Panc1 (cell line): ENCODE results near the gene NME3. TPM values are rescaled to one million over a fixed set of nuclear protein-coding genes. Genes with fewer than 3 reads are reported as not detected.

Experiments
- ATAC-seq: fragments of 200-7000 bp; cut with Tn5 transposase; 2 replicates; pipeline ENCODE4 v1.9.1; 2020; ENCODE audit warnings: mild to moderate bottlenecking, moderate library complexity
- BruUV-seq: library from RNA; stranded (reverse); fragments of 400-500 nt; replicated peaks from 2 replicates; lab custom pipeline; 2021; lab: Mats Ljungman, UMichigan
- CTCF ChIA-PET: fragments of 300-600 bp; sonication (Branson Sonifier 250); formaldehyde crosslinking; loops from one replicate; lab custom pipeline; 2022; ENCODE audit warnings: antibody characterized with exemption; lab: Charles Lee
- POLR2A ChIA-PET: fragments of 300-600 bp; sonication (Branson Sonifier 250); formaldehyde crosslinking; loops from one replicate; lab custom pipeline; 2022; ENCODE audit warnings: antibody characterized with exemption; lab: Charles Lee
- DNase-seq: peaks from one replicate; pipeline ENCODE4 v3.0.0-alpha.2; 2010; ENCODE audit warnings: low read depth, low spot score
- H3K27ac ChIP-seq: 2 replicates; pipeline ENCODE4 v1.5.1; 2011; ENCODE audit warnings: mild to moderate bottlenecking, low read length, inconsistent platforms
- H3K27me3 ChIP-seq: fragments of 200-500 bp; sonication (Bioruptor generic); 2 replicates; pipeline ENCODE4 v1.6.0; 2014; ENCODE audit warnings: low read length, inconsistent platforms; ENCODE audit not compliant: control insufficient read depth, insufficient read depth
- H3K36me3 ChIP-seq: fragments of 200-500 bp; sonication (Bioruptor generic); 2 replicates; pipeline ENCODE4 v1.5.1; 2014; ENCODE audit warnings: inconsistent platforms, mild to moderate bottlenecking, low read length, moderate library complexity; ENCODE audit not compliant: control insufficient read depth, insufficient read depth
- H3K4me1 ChIP-seq: 2 replicates; pipeline ENCODE4 v1.5.1; 2011; ENCODE audit warnings: inconsistent platforms, mild to moderate bottlenecking, low read length, moderate library complexity; ENCODE audit not compliant: control insufficient read depth, insufficient read depth
- H3K4me3 ChIP-seq, 2 experiments: 2 replicates each; pipeline ENCODE4 v1.5.1; 2011 to 2012; ENCODE audit warnings: low read depth in 2 of 2, low read length in 2 of 2, mild to moderate bottlenecking in 2 of 2, inconsistent platforms in 1 of 2, moderate library complexity in 1 of 2
- H3K9me3 ChIP-seq: fragments of 200-500 bp; sonication (Bioruptor generic); 2 replicates; pipeline ENCODE4 v1.5.1; 2014; ENCODE audit warnings: low read depth, mild to moderate bottlenecking, inconsistent platforms, low read length, moderate library complexity; ENCODE audit not compliant: control insufficient read depth, insufficient read depth
- POLR2AphosphoS5 ChIP-seq: IDR thresholded peaks from 2 replicates; pipeline ENCODE4 v1.6.1; 2012; ENCODE audit warnings: mild to moderate bottlenecking, low read depth, low read length, moderate library complexity
- SIN3A ChIP-seq: IDR thresholded peaks from 2 replicates; pipeline ENCODE4 v1.6.1; 2012; ENCODE audit warnings: low read depth, mild to moderate bottlenecking, low read length, moderate library complexity, borderline replicate concordance; ENCODE audit not compliant: insufficient read depth
- TCF7L2 ChIP-seq: IDR thresholded peaks from 2 replicates; pipeline ENCODE4 v1.6.1; 2011; ENCODE audit warnings: mild to moderate bottlenecking, low read depth, low read length, inconsistent platforms
- in situ Hi-C: cut with HindIII; loops from 2 replicates; pipeline ENCODE4 v1.10.0; 2016; ENCODE audit warnings: low sequenced_read_pairs, low pct_unique_long_range_greater_than_20kb
- intact Hi-C: fragments of 100-400 bp; cut with micrococcal nuclease; formaldehyde crosslinking; loops from one replicate; pipeline ENCODE4 v1.10.0; 2022; ENCODE audit not compliant: unreplicated experiment
- total RNA-seq: library from RNA; stranded (reverse); gene quantifications from one replicate; pipeline ENCODE4 v1.2.1, GENCODE V29; 2021; ENCODE audit not compliant: unreplicated experiment
- TF ChIP-seq, protein P1 (sequence below), 2 experiments: IDR thresholded peaks; 2 replicates each; pipeline ENCODE4 v1.6.1; 2011 to 2012; ENCODE audit warnings: low read depth in 2 of 2, control low read depth in 1 of 2, low read length in 1 of 2, mild to moderate bottlenecking in 1 of 2, moderate library complexity in 1 of 2; ENCODE audit not compliant: insufficient read depth in 1 of 2
- TF ChIP-seq, protein P2 (sequence below): fragments of 450-650 bp; IDR thresholded peaks from 2 replicates; pipeline ENCODE4 v1.5.1; 2017; ENCODE audit warnings: mild to moderate bottlenecking

NME3 gene
- total RNA-seq, 1 experiment from 2014 or later = 117 TPM

DNA sequence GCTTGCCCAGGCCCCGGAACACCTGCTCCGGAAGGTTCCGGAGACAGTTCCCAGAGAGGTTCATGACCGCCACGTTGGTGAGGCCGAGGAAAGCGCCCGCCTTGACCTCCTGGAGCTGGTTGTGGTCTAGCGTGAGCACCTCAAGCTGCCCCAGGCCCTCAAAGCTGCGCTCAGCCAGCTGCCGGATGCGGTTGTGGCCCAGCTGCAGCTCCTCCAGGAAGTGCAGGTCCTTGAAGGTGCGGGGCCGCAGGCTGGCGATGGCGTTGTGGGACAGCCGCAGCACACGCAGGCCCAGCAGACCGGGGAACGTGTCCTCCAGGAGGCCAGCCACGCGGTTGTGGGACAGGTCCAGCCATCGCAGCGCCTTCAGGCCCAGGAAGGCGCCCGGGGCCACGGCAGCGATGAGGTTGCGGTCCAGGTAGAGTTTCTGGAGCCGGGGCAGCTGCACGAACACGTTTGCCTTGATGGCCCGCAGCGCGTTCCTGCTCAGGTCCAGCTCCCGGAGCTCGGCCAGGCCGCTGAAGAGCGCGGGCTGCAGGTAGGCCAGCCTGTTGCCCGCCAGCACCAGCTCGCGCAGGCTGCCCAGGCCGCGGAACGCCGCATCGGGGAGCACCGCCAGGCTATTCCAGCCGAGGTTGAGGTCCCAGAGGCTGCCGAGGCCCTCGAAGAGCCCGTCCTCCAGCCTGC lies 20.1 kb upstream of the NME3 start:
- Histone ChIP-seq H3K9me3 (no peaks in the 10 kb centered on the region), H3K36me3 (no peaks in the 10 kb centered on the region), H3K27ac (no peak overlapping the region), H3K4me3 (no peak overlapping the region), H3K27me3 (no peaks in the 10 kb centered on the region), H3K4me1 (peaks cover 3% of the 10 kb centered on the region; the same call in 1 of the 2 replicates)
- BruUV-seq = no TSS peak
- in situ Hi-C loops = no loop called here
- DNase-seq = no peak
- no peak for ATAC-seq
- CTCF ChIA-PET = no interaction called here
- POLR2A ChIA-PET = no interaction called here
- intact Hi-C loops = no loop called here
- TF ChIP-seq TCF7L2 = no peak
- TF ChIP-seq, protein P1, sequence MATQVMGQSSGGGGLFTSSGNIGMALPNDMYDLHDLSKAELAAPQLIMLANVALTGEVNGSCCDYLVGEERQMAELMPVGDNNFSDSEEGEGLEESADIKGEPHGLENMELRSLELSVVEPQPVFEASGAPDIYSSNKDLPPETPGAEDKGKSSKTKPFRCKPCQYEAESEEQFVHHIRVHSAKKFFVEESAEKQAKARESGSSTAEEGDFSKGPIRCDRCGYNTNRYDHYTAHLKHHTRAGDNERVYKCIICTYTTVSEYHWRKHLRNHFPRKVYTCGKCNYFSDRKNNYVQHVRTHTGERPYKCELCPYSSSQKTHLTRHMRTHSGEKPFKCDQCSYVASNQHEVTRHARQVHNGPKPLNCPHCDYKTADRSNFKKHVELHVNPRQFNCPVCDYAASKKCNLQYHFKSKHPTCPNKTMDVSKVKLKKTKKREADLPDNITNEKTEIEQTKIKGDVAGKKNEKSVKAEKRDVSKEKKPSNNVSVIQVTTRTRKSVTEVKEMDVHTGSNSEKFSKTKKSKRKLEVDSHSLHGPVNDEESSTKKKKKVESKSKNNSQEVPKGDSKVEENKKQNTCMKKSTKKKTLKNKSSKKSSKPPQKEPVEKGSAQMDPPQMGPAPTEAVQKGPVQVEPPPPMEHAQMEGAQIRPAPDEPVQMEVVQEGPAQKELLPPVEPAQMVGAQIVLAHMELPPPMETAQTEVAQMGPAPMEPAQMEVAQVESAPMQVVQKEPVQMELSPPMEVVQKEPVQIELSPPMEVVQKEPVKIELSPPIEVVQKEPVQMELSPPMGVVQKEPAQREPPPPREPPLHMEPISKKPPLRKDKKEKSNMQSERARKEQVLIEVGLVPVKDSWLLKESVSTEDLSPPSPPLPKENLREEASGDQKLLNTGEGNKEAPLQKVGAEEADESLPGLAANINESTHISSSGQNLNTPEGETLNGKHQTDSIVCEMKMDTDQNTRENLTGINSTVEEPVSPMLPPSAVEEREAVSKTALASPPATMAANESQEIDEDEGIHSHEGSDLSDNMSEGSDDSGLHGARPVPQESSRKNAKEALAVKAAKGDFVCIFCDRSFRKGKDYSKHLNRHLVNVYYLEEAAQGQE (IDR thresholded peaks at IDR 0.05; ENCODE audit: insufficient read depth in 1 of 2, low read depth in 2 of 2, low read length in 1 of 2) = no peak
- TF ChIP-seq POLR2AphosphoS5 = no peak
- no peak for TF ChIP-seq SIN3A
- TF ChIP-seq, protein P2, sequence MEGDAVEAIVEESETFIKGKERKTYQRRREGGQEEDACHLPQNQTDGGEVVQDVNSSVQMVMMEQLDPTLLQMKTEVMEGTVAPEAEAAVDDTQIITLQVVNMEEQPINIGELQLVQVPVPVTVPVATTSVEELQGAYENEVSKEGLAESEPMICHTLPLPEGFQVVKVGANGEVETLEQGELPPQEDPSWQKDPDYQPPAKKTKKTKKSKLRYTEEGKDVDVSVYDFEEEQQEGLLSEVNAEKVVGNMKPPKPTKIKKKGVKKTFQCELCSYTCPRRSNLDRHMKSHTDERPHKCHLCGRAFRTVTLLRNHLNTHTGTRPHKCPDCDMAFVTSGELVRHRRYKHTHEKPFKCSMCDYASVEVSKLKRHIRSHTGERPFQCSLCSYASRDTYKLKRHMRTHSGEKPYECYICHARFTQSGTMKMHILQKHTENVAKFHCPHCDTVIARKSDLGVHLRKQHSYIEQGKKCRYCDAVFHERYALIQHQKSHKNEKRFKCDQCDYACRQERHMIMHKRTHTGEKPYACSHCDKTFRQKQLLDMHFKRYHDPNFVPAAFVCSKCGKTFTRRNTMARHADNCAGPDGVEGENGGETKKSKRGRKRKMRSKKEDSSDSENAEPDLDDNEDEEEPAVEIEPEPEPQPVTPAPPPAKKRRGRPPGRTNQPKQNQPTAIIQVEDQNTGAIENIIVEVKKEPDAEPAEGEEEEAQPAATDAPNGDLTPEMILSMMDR = no peak

DNA sequence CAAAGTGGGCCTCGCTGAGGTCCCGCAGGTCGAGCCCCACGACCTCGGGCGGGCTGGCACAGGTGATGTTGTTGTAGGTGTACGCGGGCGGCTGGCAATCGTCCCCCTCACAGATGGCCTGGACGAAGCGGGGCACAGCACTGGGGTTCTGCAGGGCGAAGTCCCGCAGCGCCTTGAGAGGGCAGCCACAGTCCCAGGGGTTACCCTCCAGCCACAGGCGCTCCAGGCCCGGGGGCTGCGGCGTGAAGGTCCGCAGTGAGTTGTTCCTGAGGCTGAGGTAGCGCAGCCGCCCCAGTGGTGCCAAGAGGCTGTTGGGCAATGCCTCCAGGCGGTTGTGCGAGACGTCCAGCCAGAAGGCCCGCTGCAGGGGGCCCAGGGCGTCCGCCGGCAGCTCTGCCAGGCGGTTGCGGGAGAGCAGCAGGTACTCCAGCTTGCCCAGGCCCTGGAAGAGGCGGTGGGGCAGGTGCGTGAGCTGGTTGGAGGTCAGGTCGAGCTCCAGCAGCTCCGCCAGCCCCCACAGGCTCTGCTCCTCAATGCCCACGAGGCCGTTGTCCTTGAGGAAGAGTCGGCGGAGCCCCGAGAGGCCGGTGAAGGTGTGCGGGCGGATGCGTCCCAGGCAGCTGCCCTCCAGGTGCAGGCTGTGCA lies 19.4 kb upstream of the NME3 start:
- H3K27me3 ChIP-seq = no peaks in the 10 kb centered on the region
- in situ Hi-C loops (no loop called here), intact Hi-C loops (no loop called here)
- no peak for DNase-seq
- H3K9me3 ChIP-seq = no peaks in the 10 kb centered on the region
- no peak overlapping the region for H3K4me3 ChIP-seq
- no peaks in the 10 kb centered on the region for H3K36me3 ChIP-seq
- TF ChIP-seq, protein P1 (IDR thresholded peaks at IDR 0.05; ENCODE audit: insufficient read depth in 1 of 2, low read depth in 2 of 2, low read length in 1 of 2) = no peak
- TF ChIP-seq SIN3A = no peak
- no peak for TF ChIP-seq POLR2AphosphoS5
- TF ChIP-seq TCF7L2 = no peak
- TF ChIP-seq, protein P2 = no peak
- ChIA-PET POLR2A (no interaction called here), CTCF (no interaction called here)
- BruUV-seq = no TSS peak
- H3K4me1 ChIP-seq = peaks cover 3% of the 10 kb centered on the region; the same call in 1 of the 2 replicates
- H3K27ac ChIP-seq = no peak overlapping the region
- no peak for ATAC-seq
